Neural progenitor cell (in vitro differentiated cells): ENCODE data around the gene KIF26B.

Source experiments
- EZH2 ChIP-seq: fragments of 200-600 bp; sonication (generic); IDR thresholded peaks from 2 replicates; pipeline ENCODE4 v1.6.1; 2017; ENCODE audit warnings: antibody characterized with exemption, mild to moderate bottlenecking, moderate library complexity
- EZH2phosphoT487 ChIP-seq: fragments of 200-600 bp; sonication (generic); IDR thresholded peaks from 2 replicates; pipeline ENCODE4 v1.6.1; 2017; ENCODE audit warnings: antibody characterized with exemption
- TF ChIP-seq, protein P1 (sequence below): fragments of 200-600 bp; sonication (generic); IDR thresholded peaks from 2 replicates; pipeline ENCODE4 v1.5.1; 2017; ENCODE audit warnings: antibody characterized with exemption, mild to moderate bottlenecking

DNA sequence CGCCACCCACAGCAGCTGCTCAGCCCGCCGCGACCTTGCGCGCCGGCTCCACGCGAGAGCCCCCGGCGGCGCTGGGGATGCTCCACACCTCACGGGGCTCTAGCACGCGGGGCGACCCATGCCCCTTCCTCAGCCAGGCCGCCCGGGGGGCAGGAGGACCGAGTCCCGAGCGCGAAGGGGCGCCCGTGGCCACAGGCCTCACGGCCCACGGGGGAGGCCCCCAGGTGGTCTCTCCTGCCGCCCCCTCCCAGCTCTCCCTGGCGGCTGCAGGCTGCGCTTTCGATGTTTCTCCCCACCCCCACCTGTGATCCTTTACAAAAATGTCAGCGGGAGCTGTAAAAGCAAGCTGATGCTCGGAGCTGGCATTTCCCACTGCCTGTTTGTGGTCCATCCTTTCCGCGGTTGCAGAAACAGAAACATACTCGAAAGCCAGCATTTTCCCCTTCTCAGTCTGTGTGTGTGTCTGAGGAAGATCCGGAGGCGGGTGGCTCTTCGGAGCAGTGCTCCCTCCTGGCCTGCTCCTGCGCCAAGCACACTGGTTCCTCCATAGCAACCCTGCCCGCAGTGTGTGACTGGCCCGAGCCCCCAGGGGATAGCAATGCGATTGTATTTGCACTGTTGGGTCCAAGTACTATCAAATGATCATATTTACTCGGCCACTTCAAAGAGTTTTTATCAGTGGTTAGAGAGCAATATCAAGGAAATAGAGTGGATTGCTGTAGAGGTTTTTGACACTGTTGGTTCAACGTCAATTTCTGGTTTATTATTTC lies 2.1 kb downstream of the KIF26B start:
- TF ChIP-seq, protein P1, sequence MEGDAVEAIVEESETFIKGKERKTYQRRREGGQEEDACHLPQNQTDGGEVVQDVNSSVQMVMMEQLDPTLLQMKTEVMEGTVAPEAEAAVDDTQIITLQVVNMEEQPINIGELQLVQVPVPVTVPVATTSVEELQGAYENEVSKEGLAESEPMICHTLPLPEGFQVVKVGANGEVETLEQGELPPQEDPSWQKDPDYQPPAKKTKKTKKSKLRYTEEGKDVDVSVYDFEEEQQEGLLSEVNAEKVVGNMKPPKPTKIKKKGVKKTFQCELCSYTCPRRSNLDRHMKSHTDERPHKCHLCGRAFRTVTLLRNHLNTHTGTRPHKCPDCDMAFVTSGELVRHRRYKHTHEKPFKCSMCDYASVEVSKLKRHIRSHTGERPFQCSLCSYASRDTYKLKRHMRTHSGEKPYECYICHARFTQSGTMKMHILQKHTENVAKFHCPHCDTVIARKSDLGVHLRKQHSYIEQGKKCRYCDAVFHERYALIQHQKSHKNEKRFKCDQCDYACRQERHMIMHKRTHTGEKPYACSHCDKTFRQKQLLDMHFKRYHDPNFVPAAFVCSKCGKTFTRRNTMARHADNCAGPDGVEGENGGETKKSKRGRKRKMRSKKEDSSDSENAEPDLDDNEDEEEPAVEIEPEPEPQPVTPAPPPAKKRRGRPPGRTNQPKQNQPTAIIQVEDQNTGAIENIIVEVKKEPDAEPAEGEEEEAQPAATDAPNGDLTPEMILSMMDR = no peak
- TF ChIP-seq EZH2 (no peak), EZH2phosphoT487 (no peak)
